Spleen (tissue), 7 donors: ENCODE data around the gene RAB3B.

Experiments used
- CTCF ChIP-seq, 11 experiments: fragments of 200-600 bp in 7 of 11; fragments of 450-650 bp in 4 of 11; sonication (generic) in 4 of 11; IDR thresholded peaks in 8 of 11; conservative IDR thresholded peaks in 3 of 11; 1 replicate in 7 of 11; 2 replicates in 4 of 11; pipeline versions ENCODE4 v1.4.0 to v1.8.0; 2016 to 2021; ENCODE audit warnings: antibody characterized with exemption in 11 of 11, inconsistent platforms in 4 of 11, mild to moderate bottlenecking in 1 of 11
- POLR2A ChIP-seq, 3 donors: fragments of 450-650 bp; IDR thresholded peaks; one replicate each; pipeline ENCODE4 v1.5.1; 2017; ENCODE audit warnings: antibody characterized with exemption in 3 of 3, mild to moderate bottlenecking in 1 of 3
- POLR2AphosphoS5 ChIP-seq, 3 donors: sonication (generic); formaldehyde crosslinking; IDR thresholded peaks; one replicate each; pipeline ENCODE4 v1.5.1; 2017; ENCODE audit warnings: antibody characterized with exemption in 3 of 3
- donor health status: DM: no; HTN: no; CAD: no; lungs with moderate emphysema.
- donor health status: DM: no; HTN: no; CAD: no.
- donor health status: DM: no; HTN: no; CAD: no.

GRCh38 chr1:52007215-52008002, 16.9 kb upstream of the RAB3B start:
- TF ChIP-seq POLR2AphosphoS5 (IDR thresholded peaks at IDR 0.05) (no peak), CTCF (IDR thresholded peaks at IDR 0.05 in 8 of 11, conservative IDR thresholded peaks at IDR 0.05 in 3 of 11) (no peak), POLR2A (IDR thresholded peaks at IDR 0.05) (no peak)
